HG03095 (cell line): ENCODE results near the gene CNTN4.
A peak's percentile ranks its signal among the peaks of the same experiment; 100 is the strongest.
"Not testable (repeated sequence)": the region's sequence is repeated elsewhere in the genome, so short reads cannot be mapped to it uniquely, and the experiment has no call there.

Source experiments
- ATAC-seq: cut with Tn5 transposase; IDR thresholded peaks from one replicate; pipeline ENCODE4 v1.9.1; 2021; ENCODE audit warnings: moderate library complexity; ENCODE audit not compliant: unreplicated experiment

The CNTN4 gene

GRCh38 chr3:2883283-2883682 lies 784.6 kb downstream of the CNTN4 start:
- no peak for ATAC-seq

- no peak for ATAC-seq
These were observed 789.9 kb downstream of the CNTN4 start for GRCh38 chr3:2888592-2888991.

- ATAC-seq = no peak
These were observed 791.1 kb downstream of the CNTN4 start for GRCh38 chr3:2889736-2890135.

GRCh38 chr3:2896308-2896939 lies 797.8 kb downstream of the CNTN4 start:
- ATAC-seq = no peak

- no peak for ATAC-seq
These were observed 799.2 kb downstream of the CNTN4 start for GRCh38 chr3:2897821-2898220.

GRCh38 chr3:2898591-2899353 lies 800.1 kb downstream of the CNTN4 start:
- ATAC-seq = no peak

- ATAC-seq = no peak
These were observed 805.4 kb downstream of the CNTN4 start for GRCh38 chr3:2904054-2904453.

- no peak for ATAC-seq
These were observed 810.2 kb downstream of the CNTN4 start for GRCh38 chr3:2908693-2909351.

GRCh38 chr3:2910997-2911396 lies 812.3 kb downstream of the CNTN4 start:
- ATAC-seq = no peak

GRCh38 chr3:2915826-2916225 lies 817.2 kb downstream of the CNTN4 start:
- ATAC-seq = no peak

- not testable (repeated sequence) for ATAC-seq
These were observed 818.0 kb downstream of the CNTN4 start for GRCh38 chr3:2916640-2917039.

GRCh38 chr3:2920103-2920502 lies 821.4 kb downstream of the CNTN4 start:
- peak; percentile 53 for ATAC-seq

GRCh38 chr3:2921452-2921851 lies 822.8 kb downstream of the CNTN4 start:
- no peak for ATAC-seq

- ATAC-seq = peak; percentile 74
These were observed 823.2 kb downstream of the CNTN4 start for GRCh38 chr3:2921903-2922302.

GRCh38 chr3:2923390-2923789 lies 824.7 kb downstream of the CNTN4 start:
- no peak for ATAC-seq

GRCh38 chr3:2927259-2927658 lies 828.6 kb downstream of the CNTN4 start:
- ATAC-seq = no peak

GRCh38 chr3:2929574-2929973 lies 830.9 kb downstream of the CNTN4 start:
- ATAC-seq = no peak

GRCh38 chr3:2931265-2931664 lies 832.6 kb downstream of the CNTN4 start:
- ATAC-seq = no peak

GRCh38 chr3:2934541-2934940 lies 835.9 kb downstream of the CNTN4 start:
- no peak for ATAC-seq

- ATAC-seq = no peak
These were observed 838.4 kb downstream of the CNTN4 start for GRCh38 chr3:2937055-2937454.

- no peak for ATAC-seq
These were observed 838.9 kb downstream of the CNTN4 start for GRCh38 chr3:2937592-2937991.

- no peak for ATAC-seq
These were observed 840.0 kb downstream of the CNTN4 start for GRCh38 chr3:2938711-2939110.
